ENCODE measurements around the gene PLA2G12A.

Gene PLA2G12A

GRCh38 chr4:109718759-109719158 lies 11.1 kb downstream of the PLA2G12A start:
- Histone ChIP-seq H3K9ac (ENCODE audit: low read length) (no peak overlapping the region), H3K4me2 (ENCODE audit: low read length) (no peak overlapping the region), H3K9me3 (ENCODE audit: insufficient read depth, low read length) (no peaks in the 10 kb centered on the region), H3K27ac (ENCODE audit: low read length) (no peak overlapping the region), H4K20me1 (ENCODE audit: insufficient read depth, low read length) (no peaks in the 10 kb centered on the region), H3K4me3 (ENCODE audit: low read length) (no peak overlapping the region), H2AFZ (ENCODE audit: low read depth, low read length) (no peak overlapping the region), H3K27me3 (ENCODE audit: low read depth, low read length) (no peaks in the 10 kb centered on the region), H3K79me2 (ENCODE audit: low read length) (peaks cover 8% of the 10 kb centered on the region), H3K36me3 (replicated peaks; ENCODE audit: low read depth, low read length) (peaks cover 9% of the 10 kb centered on the region), H3K4me1 (ENCODE audit: low read length) (peaks cover 10% of the 10 kb centered on the region)
- no peak for TF ChIP-seq CTCF (IDR thresholded peaks at IDR 0.05; ENCODE audit: low read depth, low read length)
- TF ChIP-seq EZH2phosphoT487 (IDR thresholded peaks at IDR 0.05; ENCODE audit: low read depth): no peak

DNA sequence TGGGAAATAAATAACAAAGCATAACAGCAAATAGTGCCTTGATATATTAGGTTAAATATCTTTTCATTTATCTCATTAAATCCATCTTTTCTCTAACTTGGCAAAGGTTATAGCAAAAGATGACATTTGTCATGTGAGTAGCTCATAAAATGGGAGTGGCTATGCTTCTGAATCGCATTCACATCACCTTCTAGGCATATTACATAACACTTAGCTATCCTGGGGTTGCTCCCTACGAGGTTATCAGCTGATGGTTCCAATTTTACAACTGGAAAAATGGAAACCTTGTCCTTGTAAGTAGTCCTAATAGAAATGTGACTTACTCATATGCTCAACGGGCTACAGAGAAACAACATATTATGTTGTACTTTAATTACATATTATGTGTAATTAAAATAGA lies 16.4 kb downstream of the PLA2G12A start:
- H3K9ac ChIP-seq (ENCODE audit: low read length): no peak overlapping the region
- no peak overlapping the region for H3K4me3 ChIP-seq (ENCODE audit: low read length)
- peaks cover 14% of the 10 kb centered on the region for H3K36me3 ChIP-seq (replicated peaks; ENCODE audit: low read depth, low read length)
- peaks cover 8% of the 10 kb centered on the region for H3K4me1 ChIP-seq (ENCODE audit: low read length)
- H3K27ac ChIP-seq (ENCODE audit: low read length): no peak overlapping the region
- TF ChIP-seq EZH2phosphoT487 (IDR thresholded peaks at IDR 0.05; ENCODE audit: low read depth): no peak
- no peak for TF ChIP-seq CTCF (IDR thresholded peaks at IDR 0.05; ENCODE audit: low read depth, low read length)
- H4K20me1 ChIP-seq (ENCODE audit: insufficient read depth, low read length): no peaks in the 10 kb centered on the region
- no peaks in the 10 kb centered on the region for H3K79me2 ChIP-seq (ENCODE audit: low read length)
- no peak overlapping the region for H3K4me2 ChIP-seq (ENCODE audit: low read length)
- no peak overlapping the region for H2AFZ ChIP-seq (ENCODE audit: low read depth, low read length)
- H3K9me3 ChIP-seq (ENCODE audit: insufficient read depth, low read length): no peaks in the 10 kb centered on the region
- H3K27me3 ChIP-seq (ENCODE audit: low read depth, low read length): no peaks in the 10 kb centered on the region

- no peak overlapping the region for H3K9ac ChIP-seq (ENCODE audit: low read length)
- no peaks in the 10 kb centered on the region for H4K20me1 ChIP-seq (ENCODE audit: insufficient read depth, low read length)
- no peak overlapping the region for H3K4me3 ChIP-seq (ENCODE audit: low read length)
- H3K4me2 ChIP-seq (ENCODE audit: low read length): peak overlapping the region; percentile 16
- no peak overlapping the region for H3K27ac ChIP-seq (ENCODE audit: low read length)
- no peak overlapping the region for H2AFZ ChIP-seq (ENCODE audit: low read depth, low read length)
- H3K79me2 ChIP-seq (ENCODE audit: low read length): no peaks in the 10 kb centered on the region
- H3K36me3 ChIP-seq (replicated peaks; ENCODE audit: low read depth, low read length): peaks cover 13% of the 10 kb centered on the region
- H3K9me3 ChIP-seq (ENCODE audit: insufficient read depth, low read length): no peaks in the 10 kb centered on the region
- TF ChIP-seq EZH2phosphoT487 (IDR thresholded peaks at IDR 0.05; ENCODE audit: low read depth) (no peak), CTCF (IDR thresholded peaks at IDR 0.05; ENCODE audit: low read depth, low read length) (no peak)
- peaks cover 10% of the 10 kb centered on the region for H3K4me1 ChIP-seq (ENCODE audit: low read length)
- no peaks in the 10 kb centered on the region for H3K27me3 ChIP-seq (ENCODE audit: low read depth, low read length)
These were observed 20.9 kb downstream of the PLA2G12A start for GRCh38 chr4:109708990-109709389.

GRCh38 chr4:109708435-109708834 lies 21.4 kb downstream of the PLA2G12A start:
- Histone ChIP-seq H3K4me2 (ENCODE audit: low read length) (peak overlapping the region; percentile 16; the same call in 1 of the 2 replicates), H3K27ac (ENCODE audit: low read length) (no peak overlapping the region), H3K36me3 (replicated peaks; ENCODE audit: low read depth, low read length) (peaks cover 11% of the 10 kb centered on the region), H3K4me3 (ENCODE audit: low read length) (no peak overlapping the region), H3K9ac (ENCODE audit: low read length) (no peak overlapping the region), H3K4me1 (ENCODE audit: low read length) (peaks cover 14% of the 10 kb centered on the region), H3K9me3 (ENCODE audit: insufficient read depth, low read length) (no peaks in the 10 kb centered on the region), H4K20me1 (ENCODE audit: insufficient read depth, low read length) (no peaks in the 10 kb centered on the region), H3K79me2 (ENCODE audit: low read length) (no peaks in the 10 kb centered on the region), H2AFZ (ENCODE audit: low read depth, low read length) (no peak overlapping the region), H3K27me3 (ENCODE audit: low read depth, low read length) (no peaks in the 10 kb centered on the region)
- TF ChIP-seq EZH2phosphoT487 (IDR thresholded peaks at IDR 0.05; ENCODE audit: low read depth) (no peak), CTCF (IDR thresholded peaks at IDR 0.05; ENCODE audit: low read depth, low read length) (no peak)
